WERI-Rb-1 (cell line): ENCODE data around the gene DNAJC25.

Experiments used
- DNase-seq: peaks from one replicate; pipeline ENCODE4 v3.0.0-alpha.2; 2020
- H3K27ac ChIP-seq: fragments of 250-450 bp; sonication (Bioruptor Pico); 2 replicates; pipeline ENCODE4 v1.5.1; 2020; ENCODE audit warnings: mild to moderate bottlenecking, moderate library complexity
- H3K27me3 ChIP-seq: fragments of 250-450 bp; sonication (Bioruptor Pico); 2 replicates; pipeline ENCODE4 v1.5.1; 2021; ENCODE audit warnings: mild to moderate bottlenecking, low read depth, moderate library complexity; ENCODE audit not compliant: insufficient read depth, severe bottlenecking
- H3K36me3 ChIP-seq: fragments of 250-450 bp; sonication (Bioruptor Pico); 2 replicates; pipeline ENCODE4 v1.5.1; 2020; ENCODE audit warnings: mild to moderate bottlenecking, moderate library complexity
- H3K4me3 ChIP-seq: 2 replicates; pipeline ENCODE4 v1.5.1; 2011; ENCODE audit warnings: low read depth, mild to moderate bottlenecking, control low read depth, low read length
- H3K9me3 ChIP-seq: fragments of 250-450 bp; sonication (Bioruptor Pico); 2 replicates; pipeline ENCODE4 v1.5.1; 2021; ENCODE audit warnings: mild to moderate bottlenecking, moderate library complexity; ENCODE audit not compliant: severe bottlenecking
- TF ChIP-seq, protein P1 (sequence below): IDR thresholded peaks from 2 replicates; pipeline ENCODE4 v1.5.1; 2011; ENCODE audit warnings: low read depth, mild to moderate bottlenecking, control low read depth, inconsistent platforms, low read length

The DNAJC25 gene

DNA sequence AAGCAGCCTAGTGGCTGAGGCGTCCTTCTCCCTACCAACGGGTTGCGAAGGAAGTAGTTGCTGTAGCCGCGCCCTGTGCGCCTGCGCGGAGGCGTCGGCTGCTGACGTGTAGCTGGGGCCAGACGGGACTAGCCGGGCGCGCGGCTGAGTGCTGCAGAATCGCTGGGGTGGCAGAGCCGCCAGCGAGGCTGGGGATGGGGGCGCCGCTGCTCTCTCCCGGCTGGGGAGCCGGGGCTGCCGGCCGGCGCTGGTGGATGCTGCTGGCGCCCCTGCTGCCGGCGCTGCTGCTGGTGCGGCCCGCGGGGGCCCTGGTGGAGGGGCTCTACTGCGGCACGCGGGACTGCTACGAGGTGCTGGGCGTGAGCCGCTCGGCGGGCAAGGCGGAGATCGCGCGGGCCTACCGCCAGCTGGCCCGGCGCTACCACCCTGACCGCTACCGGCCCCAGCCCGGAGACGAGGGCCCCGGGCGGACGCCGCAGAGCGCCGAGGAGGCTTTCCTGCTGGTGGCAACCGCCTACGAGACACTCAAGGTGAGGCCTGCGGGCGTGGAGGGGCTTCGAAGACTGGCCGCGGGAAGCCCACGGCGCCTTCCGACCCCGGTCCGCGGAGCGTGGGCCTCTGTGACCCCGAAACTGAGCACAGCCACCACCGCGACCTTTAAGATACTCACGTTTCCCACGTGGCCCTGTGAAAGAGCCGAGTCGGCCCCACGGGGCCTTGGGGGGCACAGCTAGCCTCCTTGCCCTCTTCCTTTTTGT is at the start of gene DNAJC25:
Gene DNAJC25 (plus strand): TSS at position 121 of the 758 bp plus-strand sequence. CDS start 74 bp downstream, at position 195.
- Histone ChIP-seq H3K9me3 (no peaks in the 10 kb centered on the region), H3K4me3 (peak within 1 kb of the TSS; percentile 93), H3K27ac (peak within 1 kb of the TSS; percentile 75), H3K36me3 (no peaks in the 10 kb centered on the region; the same call in 1 of the 2 replicates), H3K27me3 (no peaks in the 10 kb centered on the region)
- TF ChIP-seq, protein P1, sequence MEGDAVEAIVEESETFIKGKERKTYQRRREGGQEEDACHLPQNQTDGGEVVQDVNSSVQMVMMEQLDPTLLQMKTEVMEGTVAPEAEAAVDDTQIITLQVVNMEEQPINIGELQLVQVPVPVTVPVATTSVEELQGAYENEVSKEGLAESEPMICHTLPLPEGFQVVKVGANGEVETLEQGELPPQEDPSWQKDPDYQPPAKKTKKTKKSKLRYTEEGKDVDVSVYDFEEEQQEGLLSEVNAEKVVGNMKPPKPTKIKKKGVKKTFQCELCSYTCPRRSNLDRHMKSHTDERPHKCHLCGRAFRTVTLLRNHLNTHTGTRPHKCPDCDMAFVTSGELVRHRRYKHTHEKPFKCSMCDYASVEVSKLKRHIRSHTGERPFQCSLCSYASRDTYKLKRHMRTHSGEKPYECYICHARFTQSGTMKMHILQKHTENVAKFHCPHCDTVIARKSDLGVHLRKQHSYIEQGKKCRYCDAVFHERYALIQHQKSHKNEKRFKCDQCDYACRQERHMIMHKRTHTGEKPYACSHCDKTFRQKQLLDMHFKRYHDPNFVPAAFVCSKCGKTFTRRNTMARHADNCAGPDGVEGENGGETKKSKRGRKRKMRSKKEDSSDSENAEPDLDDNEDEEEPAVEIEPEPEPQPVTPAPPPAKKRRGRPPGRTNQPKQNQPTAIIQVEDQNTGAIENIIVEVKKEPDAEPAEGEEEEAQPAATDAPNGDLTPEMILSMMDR, result no peak
- peak; percentile 99 for DNase-seq

- Histone ChIP-seq H3K4me3 (no peak overlapping the region), H3K27me3 (no peaks in the 10 kb centered on the region), H3K9me3 (no peaks in the 10 kb centered on the region), H3K27ac (no peak overlapping the region), H3K36me3 (peaks cover 71% of the 10 kb centered on the region)
- no peak for DNase-seq
- TF ChIP-seq, protein P1, result no peak
Measured at GRCh38 chr9:111582888-111583287, 48.2 kb upstream of the DNAJC25 start.

- Histone ChIP-seq H3K4me3 (no peak overlapping the region), H3K27ac (no peak overlapping the region), H3K9me3 (no peaks in the 10 kb centered on the region), H3K27me3 (no peaks in the 10 kb centered on the region), H3K36me3 (peaks cover 56% of the 10 kb centered on the region)
- TF ChIP-seq, protein P1, result no peak
- DNase-seq, result no peak
Measured at GRCh38 chr9:111586378-111586777, 44.8 kb upstream of the DNAJC25 start.

GRCh38 chr9:111588846-111589245 is 42.3 kb upstream of the DNAJC25 start:
- Histone ChIP-seq H3K27me3 (no peaks in the 10 kb centered on the region), H3K4me3 (no peak overlapping the region), H3K9me3 (no peaks in the 10 kb centered on the region), H3K36me3 (peaks cover 50% of the 10 kb centered on the region), H3K27ac (no peak overlapping the region)
- TF ChIP-seq, protein P1, result no peak
- no peak for DNase-seq

DNA sequence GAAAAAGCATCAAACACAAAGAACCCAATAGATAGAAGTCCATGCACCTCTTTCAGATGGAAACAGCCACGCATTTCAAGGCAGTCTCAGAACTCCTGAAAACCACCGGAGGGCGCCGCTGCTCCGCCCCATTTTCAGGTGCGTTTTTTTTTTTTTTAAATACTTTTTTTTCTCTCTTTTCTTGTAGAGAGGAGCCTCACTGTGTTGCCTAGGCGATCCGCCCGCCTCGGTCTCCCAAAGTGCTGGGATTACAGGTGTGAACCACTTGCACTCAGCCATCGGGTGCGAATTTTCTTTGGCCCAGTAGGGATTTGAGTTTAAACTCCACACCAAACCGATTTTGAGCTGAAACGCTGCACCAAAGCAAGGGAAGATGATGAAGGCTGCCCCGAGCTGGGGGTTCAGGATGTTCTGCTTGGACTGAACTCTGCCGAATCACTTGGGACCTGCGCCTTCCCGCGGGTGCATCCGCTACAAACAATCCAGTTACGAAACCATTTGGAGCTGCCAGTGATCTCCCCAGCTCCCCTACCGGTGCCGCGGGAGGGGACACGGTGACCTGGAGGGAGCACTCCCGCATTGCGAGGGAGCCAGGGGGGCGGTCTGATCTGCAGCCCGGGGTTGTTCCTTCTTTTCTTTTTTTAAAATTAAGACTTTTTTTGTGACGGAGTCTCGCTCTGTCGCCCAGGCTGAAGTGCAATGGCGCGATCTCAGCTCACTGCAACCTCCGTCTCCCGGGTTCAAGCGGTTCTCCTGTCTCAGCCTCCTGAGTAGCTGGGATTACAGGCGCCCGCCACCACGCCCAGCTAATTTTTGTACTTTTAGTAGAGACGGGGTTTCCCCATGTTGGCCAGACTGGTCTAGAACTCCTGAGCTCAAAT is 33.0 kb upstream of the DNAJC25 start:
- no peaks in the 10 kb centered on the region for H3K27me3 ChIP-seq
- DNase-seq, result peak; percentile 70
- TF ChIP-seq, protein P1, result peak; percentile 77
- no peaks in the 10 kb centered on the region for H3K9me3 ChIP-seq
- H3K4me3 ChIP-seq, result peak overlapping the region; percentile 89
- H3K36me3 ChIP-seq, result peaks cover 29% of the 10 kb centered on the region
- no peak overlapping the region for H3K27ac ChIP-seq
